Measurements from ENCODE around the gene A3GALT2.

A3GALT2 gene

GRCh38 chr1:33366762-33367484 is 46.0 kb upstream of the A3GALT2 start:
- TF ChIP-seq, protein P1, sequence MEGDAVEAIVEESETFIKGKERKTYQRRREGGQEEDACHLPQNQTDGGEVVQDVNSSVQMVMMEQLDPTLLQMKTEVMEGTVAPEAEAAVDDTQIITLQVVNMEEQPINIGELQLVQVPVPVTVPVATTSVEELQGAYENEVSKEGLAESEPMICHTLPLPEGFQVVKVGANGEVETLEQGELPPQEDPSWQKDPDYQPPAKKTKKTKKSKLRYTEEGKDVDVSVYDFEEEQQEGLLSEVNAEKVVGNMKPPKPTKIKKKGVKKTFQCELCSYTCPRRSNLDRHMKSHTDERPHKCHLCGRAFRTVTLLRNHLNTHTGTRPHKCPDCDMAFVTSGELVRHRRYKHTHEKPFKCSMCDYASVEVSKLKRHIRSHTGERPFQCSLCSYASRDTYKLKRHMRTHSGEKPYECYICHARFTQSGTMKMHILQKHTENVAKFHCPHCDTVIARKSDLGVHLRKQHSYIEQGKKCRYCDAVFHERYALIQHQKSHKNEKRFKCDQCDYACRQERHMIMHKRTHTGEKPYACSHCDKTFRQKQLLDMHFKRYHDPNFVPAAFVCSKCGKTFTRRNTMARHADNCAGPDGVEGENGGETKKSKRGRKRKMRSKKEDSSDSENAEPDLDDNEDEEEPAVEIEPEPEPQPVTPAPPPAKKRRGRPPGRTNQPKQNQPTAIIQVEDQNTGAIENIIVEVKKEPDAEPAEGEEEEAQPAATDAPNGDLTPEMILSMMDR (IDR thresholded peaks at IDR 0.05; ENCODE audit: low read depth, low read length, missing control alignments), result no peak
- no peak overlapping the region for H3K4me3 ChIP-seq (ENCODE audit: low read depth, low read length)
- no peak for DNase-seq (ENCODE audit: low read depth)

- DNase-seq (ENCODE audit: low read depth), result no peak
Observed at GRCh38 chr1:33365560-33365997, 44.7 kb upstream of the A3GALT2 start.

DNA sequence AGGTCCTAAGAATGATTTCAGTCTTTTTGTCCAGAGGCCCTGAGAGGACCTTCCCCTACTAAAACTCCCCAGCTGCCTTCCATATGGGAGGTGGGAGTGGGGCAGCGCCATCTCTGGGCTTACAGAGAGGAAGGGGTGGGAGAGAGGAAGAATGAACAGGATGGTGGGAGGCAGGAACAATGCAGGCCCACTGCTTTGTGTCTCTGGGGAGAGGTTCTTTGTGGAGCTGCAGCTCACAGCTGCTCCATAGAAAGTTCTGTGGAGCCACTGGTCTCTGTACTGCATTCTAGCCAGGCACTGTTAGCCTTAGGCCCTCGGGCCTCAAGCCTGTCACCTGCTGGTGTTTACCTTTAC is 43.6 kb upstream of the A3GALT2 start:
- no peak overlapping the region for H3K4me3 ChIP-seq (ENCODE audit: low read depth, low read length)
- DNase-seq (ENCODE audit: low read depth), result no peak
- TF ChIP-seq, protein P1 (IDR thresholded peaks at IDR 0.05; ENCODE audit: low read depth, low read length, missing control alignments), result no peak

More at GRCh38 chr1:33365560-33365997, 44.7 kb upstream of the A3GALT2 start:
- TF ChIP-seq, protein P1 (IDR thresholded peaks at IDR 0.05; ENCODE audit: low read depth, low read length, missing control alignments), result no peak
- H3K4me3 ChIP-seq (ENCODE audit: low read depth, low read length), result no peak overlapping the region

- TF ChIP-seq, protein P1 (IDR thresholded peaks at IDR 0.05; ENCODE audit: low read depth, low read length, missing control alignments), result no peak
- H3K4me3 ChIP-seq (ENCODE audit: low read depth, low read length), result no peak overlapping the region
Observed at GRCh38 chr1:33363470-33363861, 42.6 kb upstream of the A3GALT2 start.

DNA sequence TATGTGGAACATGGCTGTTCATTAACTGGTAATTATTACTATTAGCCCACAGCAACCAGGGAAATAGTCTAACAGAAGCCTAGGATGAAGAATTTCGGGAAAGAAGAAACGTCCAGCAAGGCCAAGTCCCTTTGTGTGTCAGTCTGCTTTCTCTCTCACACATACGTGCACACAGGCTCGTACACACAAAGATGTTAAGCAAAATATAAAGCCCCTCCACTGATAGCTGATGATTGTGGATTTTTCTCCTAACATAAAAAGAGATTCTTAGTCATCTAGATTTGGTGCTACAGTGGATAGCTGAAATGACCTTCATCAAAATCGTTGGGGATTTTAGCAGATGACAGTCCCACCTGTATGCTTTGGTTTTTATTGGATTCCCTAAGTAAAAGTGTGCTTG is 42.1 kb upstream of the A3GALT2 start:
- TF ChIP-seq, protein P1 (IDR thresholded peaks at IDR 0.05; ENCODE audit: low read depth, low read length, missing control alignments), result no peak
- no peak overlapping the region for H3K4me3 ChIP-seq (ENCODE audit: low read depth, low read length)
- no peak for DNase-seq (ENCODE audit: low read depth)

More at GRCh38 chr1:33363470-33363861, 42.6 kb upstream of the A3GALT2 start:
- DNase-seq (ENCODE audit: low read depth), result no peak

DNA sequence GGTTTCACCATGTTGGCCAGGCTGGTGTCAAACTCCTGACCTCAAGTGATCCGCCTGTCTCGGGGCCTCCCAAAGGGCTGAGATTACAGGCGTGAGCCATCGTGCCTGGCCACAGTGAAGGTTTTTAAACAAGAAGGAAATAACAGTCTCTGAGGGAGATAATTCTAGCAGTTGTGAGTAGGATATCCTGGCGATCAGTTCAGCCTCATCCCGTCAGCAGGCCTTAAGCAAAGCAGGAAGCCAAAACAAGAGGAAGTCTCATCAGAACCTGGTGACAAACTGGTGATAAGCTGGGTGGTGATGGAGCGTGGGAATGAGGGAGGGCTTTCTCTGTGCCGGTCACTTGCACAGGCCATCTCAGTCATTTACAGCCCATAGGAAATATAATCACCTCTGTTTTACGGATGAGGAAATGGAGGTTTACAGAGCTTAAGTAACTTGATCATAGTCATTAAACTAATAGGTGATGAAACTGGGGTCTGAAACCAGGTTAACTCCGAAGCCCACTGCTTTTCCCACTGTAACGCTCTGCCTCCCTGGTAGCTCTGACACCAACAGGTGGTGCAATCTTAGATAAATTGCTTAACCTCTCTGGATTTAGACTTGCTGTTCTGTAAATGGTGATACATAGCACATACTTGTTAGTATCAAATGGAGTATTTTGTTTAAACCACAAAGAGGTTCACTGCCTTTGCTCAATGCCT is 40.8 kb upstream of the A3GALT2 start:
- no peak overlapping the region for H3K4me3 ChIP-seq (ENCODE audit: low read depth, low read length)
- DNase-seq (ENCODE audit: low read depth), result no peak
- TF ChIP-seq, protein P1 (IDR thresholded peaks at IDR 0.05; ENCODE audit: low read depth, low read length, missing control alignments), result no peak
